Renal cortical epithelial cell (primary cell): ENCODE measurements around the gene NAV2. TPM values are rescaled to one million over a fixed set of nuclear protein-coding genes. Genes with fewer than 3 reads are reported as not detected.

Source experiments
- DNase-seq: peaks from one replicate; pipeline ENCODE4 v3.0.0-alpha.2; 2011; ENCODE audit warnings: low read depth
- total RNA-seq: library from RNA; depleted of rRNA; stranded (reverse); fragments of >200 nt; gene quantifications from 2 replicates; pipeline ENCODE4 v1.2.3, GENCODE V29; 2014

Gene NAV2
- total RNA-seq, 1 donor from 2014 or later: 41.1 TPM

GRCh38 chr11:19746086-19746485 is 33.4 kb downstream of the NAV2 start:
- DNase-seq: no peak

DNA sequence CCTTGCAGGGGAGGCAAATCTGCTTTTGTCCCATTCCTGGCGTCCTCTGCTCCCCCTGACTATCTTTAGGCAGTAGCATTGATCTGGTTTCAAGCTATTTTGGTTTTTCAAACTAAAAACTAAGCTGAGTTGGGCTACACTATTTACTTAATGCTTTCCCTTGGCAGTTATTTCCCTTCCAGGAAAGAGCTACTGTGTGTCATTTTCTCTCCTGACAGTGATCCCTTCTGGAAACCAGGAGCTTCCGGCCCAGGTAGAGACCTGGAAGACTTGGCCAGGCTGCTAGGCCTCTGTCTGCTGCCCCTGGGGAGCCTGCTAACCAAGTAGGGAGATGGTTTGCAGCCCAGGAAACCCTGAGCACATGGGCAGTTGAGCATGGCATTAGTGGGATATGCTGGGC is 35.0 kb downstream of the NAV2 start:
- no peak for DNase-seq

- no peak for DNase-seq
Measured at GRCh38 chr11:19751055-19751454, 38.4 kb downstream of the NAV2 start.

GRCh38 chr11:19753451-19754106 is 40.9 kb downstream of the NAV2 start:
- DNase-seq: peak; percentile 51

GRCh38 chr11:19756675-19757475 is 44.2 kb downstream of the NAV2 start:
- peak; percentile 54 for DNase-seq

DNA sequence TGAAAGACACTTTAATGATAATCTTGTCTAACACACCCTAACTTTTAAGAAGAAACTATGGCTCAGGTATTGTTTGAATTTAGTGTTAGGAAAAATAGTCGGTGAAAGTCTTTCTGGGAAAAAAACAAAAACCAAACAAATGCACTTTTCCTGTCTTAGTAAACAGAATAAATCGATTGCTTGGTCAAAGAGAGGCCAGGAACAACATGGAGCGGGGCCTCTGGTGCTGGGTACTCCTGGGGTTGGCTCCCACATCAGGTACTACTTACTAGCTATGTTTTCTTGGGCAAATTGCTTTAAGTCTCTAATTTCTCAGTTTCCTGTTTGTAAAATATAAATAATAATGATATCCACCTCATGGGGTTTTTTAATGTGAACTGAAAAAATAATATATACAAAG is 46.8 kb downstream of the NAV2 start:
- DNase-seq: no peak

- DNase-seq: no peak
Measured at GRCh38 chr11:19762266-19762665, 49.6 kb downstream of the NAV2 start.

- DNase-seq: no peak
Measured at GRCh38 chr11:19763330-19763729, 50.7 kb downstream of the NAV2 start.

DNA sequence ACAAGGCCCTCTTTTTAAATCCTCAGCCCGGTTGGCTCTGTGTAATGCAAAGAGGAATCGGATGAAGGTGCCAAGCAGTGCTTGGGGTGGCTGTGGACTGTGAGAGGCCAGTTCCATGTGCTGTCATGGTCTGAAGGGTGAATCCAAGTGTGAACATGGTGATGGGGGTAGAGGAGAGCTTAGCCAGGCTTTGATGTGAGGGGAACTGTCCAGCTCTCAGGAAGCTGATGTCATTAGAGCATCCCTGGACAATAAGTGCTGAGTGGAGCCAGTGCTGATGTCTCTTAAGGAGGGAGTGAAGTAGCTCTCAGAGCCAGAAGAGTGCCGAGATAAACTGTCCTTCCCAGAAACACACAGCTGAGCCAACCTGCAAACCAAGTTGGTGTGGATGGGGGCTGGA is 53.6 kb downstream of the NAV2 start:
- DNase-seq: peak; percentile 32

- DNase-seq: no peak
Measured at GRCh38 chr11:19766810-19767209, 54.2 kb downstream of the NAV2 start.

DNA sequence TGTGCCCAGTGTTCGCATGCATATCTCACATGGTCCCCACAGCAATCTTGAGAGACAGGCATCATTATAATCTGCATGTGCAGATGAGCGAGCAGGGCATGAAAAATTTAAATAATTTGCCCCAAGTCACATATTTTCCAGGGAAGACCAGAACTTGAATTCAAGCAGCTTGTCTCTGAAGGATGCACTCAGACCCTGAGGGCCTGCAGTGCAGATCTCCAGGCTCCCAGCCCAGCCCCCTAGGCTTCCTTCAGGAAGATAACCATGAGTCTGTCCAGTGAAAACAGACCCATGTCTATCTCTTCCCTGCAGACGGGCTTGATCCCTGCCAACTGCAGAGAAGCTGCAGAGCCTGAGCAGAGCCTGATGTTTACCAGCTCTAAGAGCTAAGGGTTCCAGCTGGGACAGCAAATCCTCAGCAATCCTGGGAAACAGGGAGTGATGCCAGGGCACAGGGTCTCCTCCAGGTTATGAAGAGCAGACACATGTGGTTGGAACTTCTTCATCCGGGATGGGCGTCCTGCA is 55.1 kb downstream of the NAV2 start:
- no peak for DNase-seq

DNA sequence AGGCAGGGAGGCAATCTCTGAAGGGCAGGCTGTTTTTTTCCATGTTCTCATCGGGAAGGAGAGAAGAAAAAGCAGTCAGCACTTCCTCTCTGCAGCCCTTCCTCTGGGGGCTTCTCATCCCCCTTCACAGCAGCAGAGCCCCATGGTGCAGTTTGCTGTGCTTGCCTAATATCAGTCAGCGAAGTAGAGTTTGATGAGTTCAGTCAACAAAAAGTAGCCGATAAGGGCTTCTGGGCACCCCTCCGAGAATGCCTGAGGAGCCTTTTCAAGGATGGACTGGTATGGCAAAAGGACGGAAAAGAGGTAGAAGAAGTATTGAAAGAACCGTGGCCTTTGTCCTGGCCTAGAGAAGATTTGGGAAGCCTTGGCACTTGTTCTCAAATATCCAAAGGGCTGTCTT is 55.6 kb downstream of the NAV2 start:
- no peak for DNase-seq

DNA sequence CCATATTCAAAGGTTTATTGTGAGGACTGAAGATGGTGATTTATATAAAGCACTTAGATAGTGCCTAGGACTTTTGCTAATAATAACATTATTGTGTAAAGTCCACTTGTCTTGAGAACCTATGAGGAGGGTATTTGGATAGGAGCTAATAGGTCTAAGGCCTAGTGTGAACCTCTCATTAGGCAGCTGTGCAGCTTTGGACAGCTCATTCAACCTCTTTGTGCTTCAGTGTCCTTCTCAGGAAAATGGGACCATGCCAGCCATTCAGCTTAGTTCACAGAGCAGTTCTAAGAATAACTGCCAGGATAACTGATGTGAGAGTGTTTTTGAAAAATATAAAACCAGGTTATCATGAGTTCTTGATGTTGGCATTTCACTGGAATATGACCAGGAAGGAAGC is 56.2 kb downstream of the NAV2 start:
- no peak for DNase-seq

GRCh38 chr11:19769820-19770219 is 57.2 kb downstream of the NAV2 start:
- DNase-seq: peak; percentile 94

- DNase-seq: peak; percentile 30
Measured at GRCh38 chr11:19770277-19770676, 57.6 kb downstream of the NAV2 start.

DNA sequence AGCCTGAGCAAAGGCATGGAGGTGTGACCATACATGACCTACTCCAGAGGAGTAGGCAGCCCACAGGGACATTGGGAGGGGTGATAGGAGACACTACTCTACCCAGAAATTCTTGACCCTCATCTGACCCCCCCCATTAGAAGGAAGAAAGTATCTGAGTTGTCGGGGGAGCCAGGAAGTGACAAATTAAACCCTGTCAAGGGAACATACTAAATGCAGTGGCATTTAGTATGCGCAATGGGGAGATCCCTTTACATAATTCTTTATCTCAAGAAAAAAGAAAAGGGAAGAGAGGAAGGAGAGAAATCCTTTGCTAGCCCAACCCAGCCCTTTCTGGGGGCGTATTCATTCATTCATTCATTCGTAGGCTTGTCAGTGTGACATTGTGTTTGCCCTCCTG is 58.8 kb downstream of the NAV2 start:
- DNase-seq: no peak

- DNase-seq: no peak
Measured at GRCh38 chr11:19772480-19772879, 59.8 kb downstream of the NAV2 start.

GRCh38 chr11:19774329-19774728 is 61.7 kb downstream of the NAV2 start:
- no peak for DNase-seq

DNA sequence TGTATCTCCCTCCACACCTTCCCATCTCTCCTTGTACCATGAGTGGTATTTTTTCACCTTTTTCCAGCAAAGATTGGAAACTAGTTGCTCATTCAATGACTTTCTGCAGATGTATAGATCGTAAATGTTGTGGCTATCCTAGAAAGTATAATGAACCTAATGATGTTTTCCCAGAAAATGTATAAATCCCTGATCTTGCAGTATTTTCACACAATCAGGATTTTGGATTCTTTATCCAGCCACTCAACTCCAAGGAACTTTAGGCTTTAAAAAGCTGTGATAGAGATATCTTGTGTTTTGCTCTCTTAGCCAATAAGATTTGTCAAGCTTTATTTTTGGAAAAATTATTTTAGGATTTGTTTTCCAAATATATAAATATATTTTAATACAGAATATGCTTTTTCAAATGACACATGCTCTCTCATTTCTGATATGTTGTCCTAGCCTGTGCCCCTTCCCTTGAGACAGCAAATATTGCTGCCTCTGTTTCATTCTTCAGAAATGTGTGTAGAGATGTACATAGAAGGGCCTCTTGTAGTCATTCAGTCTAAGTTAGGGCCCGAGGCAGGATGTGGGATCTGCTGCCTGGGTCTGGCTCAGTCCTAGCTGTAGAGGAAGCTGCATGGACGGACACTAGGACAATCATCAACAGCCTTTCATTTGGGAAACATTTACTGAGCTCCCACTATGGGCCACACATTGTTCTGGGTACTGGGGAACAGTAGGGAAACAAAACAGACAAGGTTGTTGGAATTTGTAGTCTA is 62.4 kb downstream of the NAV2 start:
- DNase-seq: no peak

DNA sequence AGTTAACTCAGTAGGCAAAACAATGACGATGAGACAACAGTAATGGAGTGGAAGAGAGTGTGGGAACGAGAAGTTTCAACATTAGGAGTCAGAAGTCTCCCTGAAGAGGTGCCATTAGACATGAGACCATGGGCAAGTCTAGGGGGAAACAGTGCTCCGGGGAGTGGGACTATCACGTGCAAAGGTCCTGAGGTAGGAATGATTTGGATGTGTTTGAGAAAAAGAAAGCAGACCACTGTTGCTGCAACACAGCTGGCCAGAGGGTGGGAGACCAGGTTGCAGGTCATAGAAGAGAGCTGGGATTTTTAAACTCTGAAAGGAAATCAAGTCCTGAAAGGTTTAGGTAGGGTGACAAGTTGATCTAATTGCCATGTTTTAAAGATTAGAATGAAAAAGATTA is 63.0 kb downstream of the NAV2 start:
- DNase-seq: no peak

DNA sequence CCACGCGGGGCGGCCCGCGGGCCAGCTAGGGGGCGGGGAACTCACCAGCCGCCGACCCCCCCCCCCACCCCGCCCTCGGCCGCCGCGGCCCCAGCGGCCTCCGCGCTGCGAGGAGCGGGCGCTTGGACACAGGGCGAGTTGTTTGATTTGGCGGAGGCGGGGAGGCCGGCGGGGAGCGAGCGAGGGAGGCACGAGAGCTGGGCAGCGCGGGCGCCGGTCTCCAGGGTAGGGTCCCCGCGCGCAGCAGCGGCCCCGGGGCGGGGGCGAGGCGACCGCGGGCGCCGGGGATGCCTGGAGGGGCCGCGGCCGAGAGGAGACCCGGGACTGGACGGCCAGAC is 64.4 kb downstream of the NAV2 start:
- DNase-seq: no peak

DNA sequence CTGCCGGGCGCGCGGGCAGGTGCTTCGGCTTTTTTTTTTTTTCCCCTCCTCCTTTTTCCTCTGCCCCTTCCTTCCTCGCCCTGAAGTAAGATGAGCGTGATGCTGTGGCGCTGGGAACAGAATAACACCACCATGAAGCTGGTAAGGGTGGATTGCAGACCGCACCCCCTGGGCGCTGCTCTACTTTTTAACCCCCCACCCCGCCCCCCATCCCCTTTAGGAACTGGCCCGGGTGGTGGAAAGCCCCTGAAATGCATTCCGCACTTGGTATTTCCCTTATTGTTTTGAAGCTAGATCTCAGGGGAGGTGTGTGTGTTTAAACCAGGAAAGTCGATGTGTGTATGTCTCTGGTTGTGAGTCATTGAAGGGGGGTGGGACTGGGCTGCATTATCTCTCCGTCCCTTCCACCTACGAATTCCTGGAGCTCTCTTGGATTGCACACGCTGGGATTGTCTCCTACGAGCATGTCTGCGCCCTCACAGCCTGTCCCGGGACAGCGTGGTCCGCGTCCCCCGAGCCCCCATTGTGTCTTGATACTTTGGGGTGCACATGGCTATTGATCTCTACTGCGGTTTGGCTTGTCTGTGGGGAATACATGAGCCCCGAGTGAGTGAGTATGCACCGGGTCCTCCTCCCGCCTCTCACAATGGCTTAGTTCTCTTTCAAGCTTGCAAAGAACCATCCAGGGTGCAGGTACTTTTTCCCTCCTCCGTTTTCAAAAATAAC is 64.9 kb downstream of the NAV2 start:
- DNase-seq: peak; percentile 89
